ENCODE data around the gene NLE1.

DNA sequence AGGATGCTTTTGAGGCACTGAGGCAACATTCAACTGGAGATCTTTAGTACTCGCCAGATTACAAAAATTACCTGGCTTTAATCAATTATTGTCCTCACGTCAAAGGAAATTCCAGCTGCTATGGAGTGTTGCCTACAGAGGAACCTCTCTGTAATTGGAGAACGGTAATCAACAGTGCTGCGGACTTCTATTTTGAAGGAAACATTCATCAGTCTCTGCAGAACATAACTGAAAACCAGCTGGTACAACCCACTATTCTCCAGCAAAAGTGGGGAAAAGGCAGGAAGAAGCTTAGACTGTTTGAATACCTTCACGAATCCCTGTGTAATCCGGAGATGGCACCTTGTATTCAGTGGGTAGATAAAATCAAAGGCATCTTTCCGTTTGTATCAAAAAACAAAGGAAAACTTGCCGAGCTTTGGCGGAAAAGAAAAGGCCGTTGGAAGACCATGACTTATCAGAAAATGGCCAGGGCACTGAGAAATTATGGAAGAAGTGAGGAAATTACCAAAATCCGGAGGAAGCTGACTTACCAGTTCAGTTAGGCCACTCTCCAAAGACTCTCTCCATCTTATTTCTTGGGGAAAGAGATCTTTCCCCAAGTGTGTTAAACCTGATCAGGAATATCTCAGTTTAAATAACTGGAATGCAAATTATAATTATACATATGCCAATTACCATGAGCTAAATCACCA lies 49.0 kb upstream of the NLE1 start:
- no peak for TF ChIP-seq POLR2A (IDR thresholded peaks at IDR 0.05)
- TF ChIP-seq, protein P1, sequence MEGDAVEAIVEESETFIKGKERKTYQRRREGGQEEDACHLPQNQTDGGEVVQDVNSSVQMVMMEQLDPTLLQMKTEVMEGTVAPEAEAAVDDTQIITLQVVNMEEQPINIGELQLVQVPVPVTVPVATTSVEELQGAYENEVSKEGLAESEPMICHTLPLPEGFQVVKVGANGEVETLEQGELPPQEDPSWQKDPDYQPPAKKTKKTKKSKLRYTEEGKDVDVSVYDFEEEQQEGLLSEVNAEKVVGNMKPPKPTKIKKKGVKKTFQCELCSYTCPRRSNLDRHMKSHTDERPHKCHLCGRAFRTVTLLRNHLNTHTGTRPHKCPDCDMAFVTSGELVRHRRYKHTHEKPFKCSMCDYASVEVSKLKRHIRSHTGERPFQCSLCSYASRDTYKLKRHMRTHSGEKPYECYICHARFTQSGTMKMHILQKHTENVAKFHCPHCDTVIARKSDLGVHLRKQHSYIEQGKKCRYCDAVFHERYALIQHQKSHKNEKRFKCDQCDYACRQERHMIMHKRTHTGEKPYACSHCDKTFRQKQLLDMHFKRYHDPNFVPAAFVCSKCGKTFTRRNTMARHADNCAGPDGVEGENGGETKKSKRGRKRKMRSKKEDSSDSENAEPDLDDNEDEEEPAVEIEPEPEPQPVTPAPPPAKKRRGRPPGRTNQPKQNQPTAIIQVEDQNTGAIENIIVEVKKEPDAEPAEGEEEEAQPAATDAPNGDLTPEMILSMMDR (IDR thresholded peaks at IDR 0.05 in 4 of 5, conservative IDR thresholded peaks at IDR 0.05 in 1 of 5), result no peak
